GM19025 (cell line): Measurements from ENCODE around the gene TGOLN2.

ENCODE experiments used
- ATAC-seq: cut with Tn5 transposase; IDR thresholded peaks from one replicate; pipeline ENCODE4 v1.9.1; 2021; ENCODE audit warnings: mild to moderate bottlenecking, low read depth, moderate library complexity; ENCODE audit not compliant: unreplicated experiment

TGOLN2 gene

GRCh38 chr2:85312404-85312803 is 15.4 kb downstream of the TGOLN2 start:
- no peak for ATAC-seq

GRCh38 chr2:85310330-85310729 is 17.5 kb downstream of the TGOLN2 start:
- ATAC-seq: peak; percentile 64

DNA sequence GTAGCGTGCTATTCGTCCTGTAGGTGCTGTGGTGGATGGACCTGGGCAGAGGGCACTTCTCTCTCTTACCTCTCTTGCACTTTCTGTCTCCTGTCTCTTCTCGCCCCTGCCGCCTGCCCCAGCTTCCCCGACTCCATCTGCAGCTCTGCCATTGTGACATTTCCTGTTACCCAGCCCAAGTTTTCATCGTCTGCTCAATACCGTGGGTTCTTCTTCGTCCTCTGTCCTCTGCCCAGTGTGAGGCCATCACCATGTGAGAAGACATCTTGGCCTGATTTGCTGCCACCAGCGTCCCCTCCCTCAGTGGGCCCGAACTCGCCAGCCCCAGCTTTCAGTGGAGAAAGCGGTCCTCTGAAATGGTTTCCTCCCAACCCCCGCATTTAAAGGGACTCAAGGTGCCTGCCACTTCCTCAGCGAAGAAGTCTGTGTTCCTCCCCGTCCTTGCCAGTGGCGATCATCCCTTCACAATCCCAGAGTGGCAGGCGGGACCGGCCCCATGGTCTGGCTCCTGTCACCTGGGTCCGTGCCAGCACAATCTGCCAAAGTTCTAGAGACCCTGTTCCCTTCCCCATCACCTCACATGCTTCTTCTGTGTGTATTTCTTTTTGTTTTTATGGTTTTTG is 18.0 kb downstream of the TGOLN2 start:
- ATAC-seq: peak; percentile 4

DNA sequence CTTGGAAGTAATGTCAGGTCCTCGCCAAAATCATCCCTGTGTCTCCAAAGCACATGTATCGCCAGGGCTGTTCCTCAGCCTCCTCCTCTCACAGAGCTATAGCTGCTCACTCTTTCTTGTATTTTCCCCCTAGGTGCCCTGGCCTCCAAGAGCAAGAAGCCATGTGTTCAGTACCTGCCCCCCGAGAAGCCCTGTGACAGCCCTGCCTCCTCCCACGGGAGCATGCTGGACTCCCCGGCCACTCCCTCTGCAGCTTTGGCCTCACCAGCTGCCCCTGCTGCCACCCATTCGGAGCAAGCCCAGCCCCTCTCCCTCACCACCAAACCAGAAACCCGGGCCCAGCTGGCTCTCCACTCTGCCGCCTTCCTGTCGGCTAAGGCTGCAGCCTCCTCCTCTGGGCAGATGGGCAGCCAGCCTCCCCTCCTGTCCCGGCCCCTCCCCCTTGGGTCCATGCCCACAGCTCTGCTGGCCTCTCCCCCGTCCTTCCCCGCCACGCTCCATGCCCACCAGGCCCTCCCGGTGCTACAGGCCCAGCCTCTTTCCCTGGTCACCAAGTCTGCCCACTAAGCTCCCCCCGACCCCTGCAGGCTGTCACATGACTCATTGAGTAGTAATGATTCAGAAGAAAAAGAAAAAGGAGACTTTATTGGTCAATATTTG is 18.8 kb downstream of the TGOLN2 start:
- no peak for ATAC-seq

- no peak for ATAC-seq
These were observed 19.6 kb downstream of the TGOLN2 start for GRCh38 chr2:85308201-85308600.

- ATAC-seq: no peak
These were observed 20.3 kb downstream of the TGOLN2 start for GRCh38 chr2:85307527-85307897.

GRCh38 chr2:85303780-85304531 is 23.8 kb downstream of the TGOLN2 start:
- no peak for ATAC-seq

DNA sequence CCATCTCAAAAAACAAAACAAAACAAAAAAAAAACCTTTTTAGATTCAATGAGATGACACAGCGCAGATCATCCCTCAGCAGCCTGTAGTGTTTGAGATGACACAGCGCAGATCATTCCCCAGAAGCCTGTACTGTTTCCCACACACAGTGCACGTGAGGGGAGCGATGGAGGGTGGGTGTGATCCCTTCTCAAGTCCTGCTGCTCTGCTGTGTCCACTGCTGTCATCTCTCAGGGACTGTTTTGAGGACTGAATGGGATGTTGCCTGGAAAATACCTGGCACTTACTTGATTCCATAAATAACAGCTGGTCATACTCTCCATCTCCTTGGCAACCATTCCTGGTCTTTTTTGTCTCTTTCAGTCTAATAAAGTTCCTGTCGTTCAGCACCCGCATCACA is 25.7 kb downstream of the TGOLN2 start:
- no peak for ATAC-seq

GRCh38 chr2:85291425-85292023 is 36.3 kb downstream of the TGOLN2 start:
- peak; percentile 48 for ATAC-seq

- no peak for ATAC-seq
These were observed 39.5 kb downstream of the TGOLN2 start for GRCh38 chr2:85288244-85288725.

DNA sequence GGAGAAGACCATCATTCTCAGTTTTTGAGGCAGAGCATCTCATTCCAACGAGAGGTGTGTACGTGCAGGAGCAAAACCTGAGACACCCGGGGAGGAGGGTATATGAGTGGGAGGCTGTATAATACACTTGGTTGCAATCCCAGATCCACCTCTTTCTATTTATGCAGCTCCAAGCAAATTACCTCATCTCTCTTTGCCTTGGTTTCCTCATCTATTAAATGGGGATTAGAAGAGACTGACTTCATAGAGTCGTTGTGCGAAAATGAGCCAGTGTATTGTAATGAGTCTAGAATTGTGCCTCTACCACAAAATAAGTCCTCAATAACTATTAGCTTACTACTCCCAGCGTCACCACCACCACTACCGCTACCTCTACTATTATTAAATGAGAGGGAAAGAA is 40.1 kb downstream of the TGOLN2 start:
- ATAC-seq: no peak

- ATAC-seq: no peak
These were observed 40.9 kb downstream of the TGOLN2 start for GRCh38 chr2:85286918-85287317.

GRCh38 chr2:85283641-85284040 is 44.1 kb downstream of the TGOLN2 start:
- no peak for ATAC-seq

DNA sequence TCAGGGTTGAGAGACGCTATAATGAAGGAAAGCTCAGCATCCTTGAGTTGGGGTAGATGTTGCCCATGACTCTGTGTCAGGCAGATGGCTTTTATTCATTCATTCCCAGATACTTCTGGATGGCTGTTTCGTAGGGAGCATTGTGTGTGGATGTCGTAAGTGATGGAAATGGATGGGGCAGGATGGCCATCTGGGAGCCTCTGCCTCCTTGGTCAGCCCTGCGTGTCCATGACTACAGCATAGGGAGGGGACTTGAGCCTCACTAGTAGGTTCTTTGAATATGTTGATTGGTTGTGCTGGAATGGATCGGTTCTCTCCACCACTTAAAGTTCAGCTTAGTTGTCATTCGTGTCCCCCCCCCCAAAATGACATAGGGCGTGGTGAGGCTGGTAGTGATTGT is 44.9 kb downstream of the TGOLN2 start:
- ATAC-seq: no peak

DNA sequence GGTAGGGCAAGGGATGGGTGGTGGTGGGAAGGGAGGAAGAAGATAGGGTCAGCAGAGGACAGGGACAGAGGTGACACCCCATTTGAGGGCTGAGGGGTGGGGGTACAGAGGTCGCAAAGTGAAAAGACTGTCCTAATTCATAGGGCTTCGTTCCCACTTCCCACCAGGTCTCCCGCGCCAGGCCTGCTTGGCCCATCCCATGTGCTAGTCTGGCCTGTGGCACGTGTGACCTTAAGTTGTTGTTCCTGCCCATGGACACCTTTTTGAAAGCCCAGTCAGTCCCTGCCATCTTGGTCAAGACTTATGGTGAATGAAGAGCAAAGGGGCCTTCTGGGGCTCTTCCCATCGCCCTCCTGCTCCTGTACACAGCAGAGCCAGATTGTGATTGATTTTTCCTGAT is 46.2 kb downstream of the TGOLN2 start:
- ATAC-seq: no peak

DNA sequence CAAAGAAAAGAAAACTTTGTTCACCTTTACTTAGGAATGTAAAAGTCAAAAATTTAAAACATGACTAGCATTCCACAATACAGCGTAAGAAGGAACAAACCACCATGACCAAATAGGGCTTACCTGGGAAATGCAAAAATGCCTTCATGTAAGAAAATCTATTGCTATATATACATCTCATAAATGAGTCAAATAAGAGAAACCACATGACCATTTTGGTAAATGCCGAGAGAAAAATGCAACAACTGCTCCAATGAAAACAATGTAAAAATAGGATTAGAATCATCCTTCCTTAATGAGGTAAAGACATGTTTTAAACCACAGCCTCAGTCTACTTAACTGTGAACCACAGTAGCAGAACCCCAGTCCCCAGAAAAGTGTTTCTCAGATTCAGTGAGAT is 49.4 kb downstream of the TGOLN2 start:
- no peak for ATAC-seq

DNA sequence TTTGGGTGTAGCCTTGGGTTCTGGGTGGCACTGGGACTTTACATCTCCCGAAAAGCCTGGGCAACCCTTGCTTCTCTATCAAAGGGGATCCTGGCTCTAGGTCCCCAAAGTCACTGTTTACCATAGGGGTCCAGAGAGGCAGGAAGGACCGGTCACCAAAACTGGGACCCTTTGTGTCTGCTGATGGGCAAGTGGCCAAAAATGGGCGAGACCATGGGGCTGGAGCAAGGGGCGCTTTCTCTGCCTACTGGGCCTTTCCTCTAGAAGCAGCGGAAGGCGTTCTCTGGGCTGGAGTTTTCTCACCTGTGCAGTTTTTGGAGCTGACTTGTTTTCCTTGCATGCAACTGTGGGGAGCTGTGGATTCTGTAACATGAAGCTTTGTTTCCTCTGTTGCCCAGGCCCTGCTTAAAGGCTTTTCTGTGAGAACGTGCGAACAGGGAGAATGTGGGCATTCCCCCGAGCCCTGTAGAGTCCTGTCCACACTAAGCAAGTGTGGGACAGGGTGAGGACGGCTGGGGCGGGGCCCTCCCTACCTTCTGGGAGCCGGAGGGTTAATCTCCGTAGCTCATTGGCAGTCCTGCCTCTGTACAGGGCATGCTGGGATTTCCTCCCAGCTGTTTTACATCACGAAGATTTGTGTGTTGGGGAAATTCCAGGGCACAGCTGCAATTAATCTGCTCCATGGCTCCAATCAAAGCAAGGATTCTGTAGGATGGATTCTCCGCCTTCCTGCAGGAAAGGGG is 50.2 kb downstream of the TGOLN2 start:
- no peak for ATAC-seq

- ATAC-seq: no peak
These were observed 51.1 kb downstream of the TGOLN2 start for GRCh38 chr2:85276571-85277118.

DNA sequence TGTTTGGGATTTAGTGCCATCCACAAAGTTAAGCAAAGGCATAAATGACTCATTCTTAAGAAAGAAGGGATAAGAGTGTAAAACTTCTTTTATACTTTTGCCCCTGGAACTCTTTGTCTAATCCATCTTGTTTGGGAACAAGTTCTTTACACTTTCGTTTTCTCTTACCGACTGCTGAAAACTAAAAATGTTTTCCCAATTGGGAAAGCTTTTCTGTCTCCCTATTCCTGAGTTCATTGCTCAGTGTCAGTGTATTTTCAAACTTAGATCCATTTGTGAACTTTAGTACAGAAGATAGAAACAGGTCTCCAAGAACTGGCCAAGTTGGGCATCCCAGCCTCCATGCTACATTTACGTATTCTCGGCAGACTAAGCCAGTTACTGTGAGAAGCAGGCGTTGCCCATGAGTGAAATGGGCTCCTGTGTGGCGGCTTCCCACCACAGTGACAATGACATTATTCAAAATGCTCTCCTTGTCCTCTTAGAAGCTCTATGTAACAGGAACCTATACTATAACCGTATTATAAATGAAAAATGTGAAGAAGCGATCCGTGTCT is 51.7 kb downstream of the TGOLN2 start:
- ATAC-seq: no peak
